Esophagus squamous epithelium (tissue), 5 donors: ENCODE measurements around the gene CTTNBP2. TPM values are rescaled to one million over a fixed set of nuclear protein-coding genes. Genes with fewer than 3 reads are reported as not detected.
A peak's percentile ranks its signal among the peaks of the same experiment; 100 is the strongest.

Experiments
- DNase-seq: peaks from one replicate; lab custom pipeline; 2025; lab: John Stamatoyannopoulos, UW
- H3K27ac ChIP-seq, 4 donors: fragments of 200-600 bp; sonication (generic); one replicate each; pipeline ENCODE4 v1.5.1; 2016 to 2019; ENCODE audit warnings: mild to moderate bottlenecking in 1 of 4
- H3K27me3 ChIP-seq, 4 donors: fragments of 200-600 bp; sonication (generic); 1 replicate in 3 of 4; 2 replicates in 1 of 4; pipeline versions ENCODE4 v1.5.1 to v1.6.0; 2017 to 2021; ENCODE audit warnings: antibody characterized with exemption in 1 of 4
- H3K36me3 ChIP-seq, 3 donors: fragments of 200-600 bp; sonication (generic); one replicate each; pipeline ENCODE4 v1.5.1; 2016 to 2019
- H3K4me1 ChIP-seq, 3 donors: fragments of 200-600 bp; sonication (generic); one replicate each; pipeline ENCODE4 v1.5.1; 2017 to 2019
- H3K4me3 ChIP-seq, 4 donors: fragments of 200-600 bp; sonication (generic); 1 replicate in 3 of 4; 2 replicates in 1 of 4; pipeline ENCODE4 v1.5.1; 2016 to 2019; ENCODE audit warnings: mild to moderate bottlenecking in 2 of 4, moderate library complexity in 1 of 4
- H3K9me3 ChIP-seq, 3 donors: fragments of 200-600 bp; sonication (generic); one replicate each; pipeline ENCODE4 v1.5.1; 2016 to 2019
- CTCF ChIP-seq, 6 experiments: fragments of 450-650 bp in 4 of 6; fragments of 200-600 bp in 2 of 6; sonication (generic) in 2 of 6; IDR thresholded peaks; one replicate each; pipeline ENCODE4 v1.5.1; 2016 to 2019; ENCODE audit warnings: antibody characterized with exemption in 6 of 6, mild to moderate bottlenecking in 4 of 6, moderate library complexity in 4 of 6
- POLR2A ChIP-seq, 4 donors: fragments of 450-650 bp; IDR thresholded peaks; one replicate each; pipeline ENCODE4 v1.6.1; 2017; ENCODE audit warnings: antibody characterized with exemption in 4 of 4, mild to moderate bottlenecking in 4 of 4, moderate library complexity in 3 of 4
- WGBS, 2 donors: methylation state at CpG; one replicate each; pipeline ENCODE4 v1.1.5; 2018; 5-methylcytosine and 5-hydroxymethylcytosine counted together
- intact Hi-C: fragments of 100-400 bp; cut with DNase I; formaldehyde crosslinking; loops from one replicate; pipeline ENCODE4 v1.15.0; 2022
- total RNA-seq, 4 donors: library from RNA; depleted of rRNA; stranded (reverse); fragments of >200 nt; gene quantifications; one replicate each; pipeline ENCODE4 v1.1.0, GENCODE V29; 2016
- donor health status: DM: yes; HTN: yes; CAD: no.

Gene CTTNBP2
- total RNA-seq, 4 donors from 2014 or later, result 8.5 to 31.5 (median 19.6) TPM

- Histone ChIP-seq H3K36me3 (no peaks in the 10 kb centered on the region), H3K27ac (peak overlapping the region in 1 of 4 donors; percentile 11), H3K4me1 (peaks cover 0 to 53% (median 7%) of the 10 kb centered on the region in 3 donors), H3K4me3 (no peak overlapping the region), H3K27me3 (no peaks in the 10 kb centered on the region), H3K9me3 (no peaks in the 10 kb centered on the region)
- no peak for DNase-seq
- intact Hi-C loops, result no loop called here
- 70 to 91% methylated on average over 2 of the region's 2 CpGs for WGBS, 2 donors
- TF ChIP-seq CTCF (IDR thresholded peaks at IDR 0.05), result no peak
- TF ChIP-seq POLR2A (IDR thresholded peaks at IDR 0.05), result no peak
Measured at GRCh38 chr7:117828825-117829224, 44.4 kb downstream of the CTTNBP2 start.

DNA sequence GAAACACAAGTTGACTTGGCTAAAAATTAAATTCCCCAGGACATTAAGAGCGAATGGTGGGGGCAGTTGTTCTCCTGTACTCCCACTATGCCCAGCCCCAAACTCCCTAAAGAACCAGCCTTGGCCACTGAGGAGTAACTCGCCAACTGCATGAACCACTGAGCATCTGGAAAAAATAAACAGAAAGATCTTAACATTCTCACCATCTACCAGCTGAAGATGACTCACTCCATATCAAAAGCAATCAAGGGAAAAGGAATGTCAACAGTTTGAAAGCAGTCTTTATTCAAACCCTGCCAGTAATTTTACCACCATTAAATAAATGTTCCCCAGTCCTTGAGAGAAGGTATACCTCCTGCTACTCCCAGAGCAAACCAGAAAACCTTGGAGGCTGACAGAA lies 45.4 kb downstream of the CTTNBP2 start:
- Histone ChIP-seq H3K4me3 (no peak overlapping the region), H3K27ac (no peak overlapping the region), H3K27me3 (no peaks in the 10 kb centered on the region), H3K4me1 (peaks cover 0 to 53% (median 7%) of the 10 kb centered on the region in 3 donors), H3K9me3 (no peaks in the 10 kb centered on the region), H3K36me3 (no peaks in the 10 kb centered on the region)
- 17 to 18% methylated on average over 2 of the region's 2 CpGs for WGBS, 2 donors
- TF ChIP-seq POLR2A (IDR thresholded peaks at IDR 0.05) (no peak), CTCF (IDR thresholded peaks at IDR 0.05) (no peak)
- DNase-seq, result no peak
- intact Hi-C loops, result no loop called here

- Histone ChIP-seq H3K4me3 (no peak overlapping the region), H3K9me3 (no peaks in the 10 kb centered on the region), H3K27ac (no peak overlapping the region), H3K4me1 (peaks cover 0 to 39% (median 7%) of the 10 kb centered on the region in 3 donors), H3K27me3 (no peaks in the 10 kb centered on the region), H3K36me3 (no peaks in the 10 kb centered on the region)
- DNase-seq, result no peak
- WGBS, 2 donors, result 58 to 76% methylated on average over 2 of the region's 2 CpGs
- intact Hi-C loops, result no loop called here
- TF ChIP-seq CTCF (IDR thresholded peaks at IDR 0.05), result no peak
- TF ChIP-seq POLR2A (IDR thresholded peaks at IDR 0.05), result no peak
Measured at GRCh38 chr7:117825132-117825531, 48.1 kb downstream of the CTTNBP2 start.

DNA sequence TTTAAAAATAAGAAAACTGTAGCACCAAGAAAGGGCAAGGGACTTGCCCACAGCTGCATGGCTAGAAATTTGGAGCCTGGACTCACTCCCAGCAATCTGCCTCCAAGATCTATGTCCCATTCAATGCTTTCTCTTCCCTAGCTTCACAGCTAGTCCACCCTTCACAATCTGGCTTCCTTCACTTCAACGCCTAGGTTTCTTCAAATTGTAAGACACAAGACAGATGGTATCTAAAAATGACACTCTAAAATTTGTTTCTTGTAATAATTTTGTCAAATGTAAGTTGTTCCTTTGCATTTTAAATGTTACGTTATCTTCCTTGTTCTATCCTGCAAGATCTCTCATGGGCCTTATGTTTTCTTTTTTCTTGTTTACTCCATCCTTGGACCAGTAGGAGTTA lies 48.6 kb downstream of the CTTNBP2 start:
- H3K4me3 ChIP-seq, result no peak overlapping the region
- H3K9me3 ChIP-seq, result no peaks in the 10 kb centered on the region
- DNase-seq, result no peak
- no peaks in the 10 kb centered on the region for H3K27me3 ChIP-seq
- 91 to 96% methylated on average over 2 of the region's 2 CpGs for WGBS, 2 donors
- intact Hi-C loops, result no loop called here
- peaks cover 0 to 34% (median 7%) of the 10 kb centered on the region in 3 donors for H3K4me1 ChIP-seq
- H3K36me3 ChIP-seq, result no peaks in the 10 kb centered on the region
- TF ChIP-seq CTCF (IDR thresholded peaks at IDR 0.05) (no peak), POLR2A (IDR thresholded peaks at IDR 0.05) (no peak)
- H3K27ac ChIP-seq, result no peak overlapping the region

DNA sequence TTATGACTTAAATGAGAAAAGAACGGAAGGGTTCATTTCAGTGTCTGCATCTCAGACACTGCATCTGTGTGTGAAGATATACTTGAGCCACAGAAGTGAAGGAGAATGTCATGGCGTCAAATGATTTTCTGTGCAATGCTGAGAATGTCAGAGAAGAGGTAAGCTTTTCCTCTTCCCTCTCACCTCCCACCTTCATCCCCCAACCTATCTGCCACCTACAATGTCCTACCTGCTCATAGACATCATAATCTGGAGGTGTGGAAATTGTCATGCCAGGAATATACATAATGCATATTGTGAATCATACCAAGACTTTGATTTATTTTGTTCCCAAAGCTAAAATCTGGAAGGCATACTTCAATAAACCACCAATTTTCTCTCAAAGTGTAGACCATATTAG lies 53.7 kb downstream of the CTTNBP2 start:
- H3K4me1 ChIP-seq, result no peaks in the 10 kb centered on the region
- H3K4me3 ChIP-seq, result no peak overlapping the region
- no peak for TF ChIP-seq POLR2A (IDR thresholded peaks at IDR 0.05)
- TF ChIP-seq CTCF (IDR thresholded peaks at IDR 0.05), result no peak
- H3K27me3 ChIP-seq, result no peaks in the 10 kb centered on the region
- DNase-seq, result no peak
- H3K36me3 ChIP-seq, result no peaks in the 10 kb centered on the region
- H3K9me3 ChIP-seq, result no peaks in the 10 kb centered on the region
- no peak overlapping the region for H3K27ac ChIP-seq
- intact Hi-C loops, result no loop called here
- WGBS, 2 donors, result 91 to 94% methylated on average over 2 of the region's 2 CpGs
